Measurements from ENCODE around the gene FDX2.

GRCh38 chr19:10327793-10328192 is 12.0 kb upstream of the FDX2 start:
- TF ChIP-seq JUN (IDR thresholded peaks at IDR 0.05; ENCODE audit: borderline replicate concordance, insufficient read depth, insufficient read length, low read depth), result no peak
- no peak for TF ChIP-seq CTCF (IDR thresholded peaks at IDR 0.05; ENCODE audit: extremely low read depth in 1 of 2, insufficient read depth in 1 of 2, low read depth in 1 of 2, low read length in 2 of 2)
- no peak for TF ChIP-seq POLR2AphosphoS5 (IDR thresholded peaks at IDR 0.05; ENCODE audit: insufficient read depth, low read depth, low read length)
- TF ChIP-seq MAX (IDR thresholded peaks at IDR 0.05; ENCODE audit: insufficient read depth, insufficient read length), result no peak
- TF ChIP-seq POLR2A (IDR thresholded peaks at IDR 0.05; ENCODE audit: low read depth, low read length), result no peak
- TF ChIP-seq EZH2 (IDR thresholded peaks at IDR 0.05; ENCODE audit: borderline replicate concordance, low read depth, low read length, severe bottlenecking), result no peak
- no peak for TF ChIP-seq MYC (IDR thresholded peaks at IDR 0.05; ENCODE audit: low read depth, low read length)
- TF ChIP-seq FOS (IDR thresholded peaks at IDR 0.05; ENCODE audit: borderline replicate concordance, insufficient read depth, low read length), result no peak
- TF ChIP-seq GATA2 (IDR thresholded peaks at IDR 0.05; ENCODE audit: insufficient read depth, insufficient read length, low read depth, low read length), result no peak
